H1 (cell line): ENCODE measurements around the gene CORT. TPM values are rescaled to one million over a fixed set of nuclear protein-coding genes. Genes with fewer than 3 reads are reported as not detected.

ENCODE experiments used
- CTCF ChIA-PET: fragments of 300-600 bp; sonication (Branson Sonifier 250); formaldehyde crosslinking; loops from one replicate; lab custom pipeline; 2021; ENCODE audit not compliant: partially characterized antibody; lab: Charles Lee
- POLR2A ChIA-PET: fragments of 300-600 bp; sonication (Branson Sonifier 250); formaldehyde crosslinking; loops from one replicate; lab custom pipeline; 2021; ENCODE audit warnings: inconsistent platforms; ENCODE audit not compliant: partially characterized antibody; lab: Charles Lee
- DNase-seq, 2 experiments: peaks; one replicate each; pipeline versions ENCODE4 v3.0.0 to v3.0.0-alpha.2; 2010 to 2022; ENCODE audit warnings: low spot score in 2 of 2, low read depth in 1 of 2, mixed read lengths in 1 of 2
- FAIRE-seq: peaks from 2 replicates; lab custom pipeline; 2011; peaks lifted over from hg19 to GRCh38; lab: Jason Lieb, UNC
- H2AFZ ChIP-seq: 2 replicates; pipeline ENCODE4 v1.8.1; 2012; ENCODE audit warnings: low read length, inconsistent platforms
- H2AK5ac ChIP-seq: 2 replicates; pipeline ENCODE4 v1.6.1; 2013; ENCODE audit warnings: low read depth, low read length
- H2BK120ac ChIP-seq: replicated peaks from 2 replicates; pipeline ENCODE3; 2013; ENCODE audit warnings: low read depth, low read length, inconsistent platforms
- H2BK12ac ChIP-seq: 2 replicates; pipeline ENCODE4 v1.6.1; 2013; ENCODE audit warnings: low read depth, low read length
- H2BK15ac ChIP-seq: 2 replicates; pipeline ENCODE4 v1.6.1; 2013; ENCODE audit warnings: low read length
- H2BK20ac ChIP-seq: 2 replicates; pipeline ENCODE4 v1.6.1; 2013; ENCODE audit warnings: low read length
- H2BK5ac ChIP-seq: 2 replicates; pipeline ENCODE4 v1.6.1; 2013; ENCODE audit warnings: low read depth, low read length
- H3K14ac ChIP-seq: 2 replicates; pipeline ENCODE4 v1.6.1; 2013; ENCODE audit warnings: inconsistent platforms; ENCODE audit not compliant: insufficient read length
- H3K18ac ChIP-seq: 2 replicates; pipeline ENCODE4 v1.6.1; 2013; ENCODE audit warnings: low read length; ENCODE audit errors: extremely low read depth
- H3K23ac ChIP-seq: 2 replicates; pipeline ENCODE4 v1.6.1; 2013; ENCODE audit warnings: inconsistent platforms; ENCODE audit not compliant: insufficient read length
- H3K23me2 ChIP-seq: 2 replicates; pipeline ENCODE4 v1.6.1; 2013; ENCODE audit warnings: low read depth, low read length
- H3K27ac ChIP-seq: 2 replicates; pipeline ENCODE4 v1.6.1; 2011; ENCODE audit warnings: low read depth, low read length, inconsistent platforms
- H3K27me3 ChIP-seq, 4 experiments: replicated peaks in 1 of 4; 1 replicate in 1 of 4; 2 replicates in 3 of 4; pipeline versions ENCODE4 v1.6.1 to v1.8.1; 2011 to 2013; ENCODE audit warnings: low read length in 3 of 4, mild to moderate bottlenecking in 3 of 4, inconsistent platforms in 2 of 4, mixed read lengths in 2 of 4, moderate library complexity in 1 of 4; ENCODE audit not compliant: control insufficient read depth in 3 of 4, insufficient read depth in 3 of 4; ENCODE audit errors: extremely low read depth in 1 of 4
- H3K36me3 ChIP-seq, 4 experiments: 2 replicates each; pipeline versions ENCODE4 v1.6.1 to v1.8.1; 2011 to 2013; ENCODE audit warnings: mild to moderate bottlenecking in 4 of 4, low read length in 3 of 4, moderate library complexity in 2 of 4, control low read depth in 1 of 4, inconsistent platforms in 1 of 4; ENCODE audit not compliant: insufficient read depth in 4 of 4, control insufficient read depth in 2 of 4
- H3K4ac ChIP-seq: replicated peaks from 2 replicates; pipeline ENCODE3; 2013; ENCODE audit warnings: low read length, low read depth, mixed read lengths, inconsistent platforms; ENCODE audit not compliant: insufficient read length
- H3K4me1 ChIP-seq, 4 experiments: replicated peaks in 1 of 4; 1 replicate in 1 of 4; 2 replicates in 3 of 4; pipeline versions ENCODE4 v1.6.1 to v1.8.1; 2011 to 2013; ENCODE audit warnings: low read length in 3 of 4, inconsistent platforms in 2 of 4, mixed read lengths in 1 of 4; ENCODE audit not compliant: insufficient read depth in 4 of 4, control insufficient read depth in 3 of 4
- H3K4me2 ChIP-seq, 2 experiments: 2 replicates each; pipeline versions ENCODE4 v1.6.1 to v1.8.1; 2011 to 2013; ENCODE audit warnings: low read depth in 2 of 2, low read length in 2 of 2, control low read depth in 1 of 2, inconsistent platforms in 1 of 2, mild to moderate bottlenecking in 1 of 2; ENCODE audit not compliant: insufficient read depth in 1 of 2
- H3K4me3 ChIP-seq, 4 experiments: fragments of 200-600, 300-600 bp in 1 of 4; sonication (generic), shearing (Covaris generic), sonication (Bioruptor Twin) in 1 of 4; 2 replicates each; pipeline versions ENCODE4 v1.5.1 to v1.8.1; 2011 to 2016; ENCODE audit warnings: low read length in 4 of 4, low read depth in 3 of 4, control low read depth in 2 of 4, inconsistent platforms in 2 of 4, mild to moderate bottlenecking in 2 of 4, mixed read lengths in 1 of 4, moderate library complexity in 1 of 4; ENCODE audit not compliant: insufficient read depth in 2 of 4; ENCODE audit errors: extremely low read depth in 1 of 4
- H3K56ac ChIP-seq: replicated peaks from 2 replicates; pipeline ENCODE3; 2013; ENCODE audit warnings: low read depth, mild to moderate bottlenecking, mixed read lengths, low read length, inconsistent platforms; ENCODE audit not compliant: insufficient read length
- H3K79me1 ChIP-seq: 2 replicates; pipeline ENCODE4 v1.6.1; 2013; ENCODE audit warnings: low read depth, low read length, control low read depth
- H3K79me2 ChIP-seq, 2 experiments: 2 replicates each; pipeline versions ENCODE4 v1.6.1 to v1.8.1; 2012 to 2013; ENCODE audit warnings: low read length in 2 of 2, mild to moderate bottlenecking in 2 of 2, inconsistent platforms in 1 of 2; ENCODE audit not compliant: insufficient read depth in 2 of 2, control insufficient read depth in 1 of 2
- H3K9ac ChIP-seq, 4 experiments: replicated peaks in 1 of 4; 1 replicate in 1 of 4; 2 replicates in 3 of 4; pipeline versions ENCODE4 v1.6.1 to v1.8.1; 2011 to 2013; ENCODE audit warnings: low read depth in 3 of 4, low read length in 3 of 4, control low read depth in 2 of 4, mild to moderate bottlenecking in 2 of 4, moderate library complexity in 2 of 4, inconsistent platforms in 1 of 4; ENCODE audit errors: extremely low read depth in 1 of 4
- H3K9me3 ChIP-seq, 2 experiments: 2 replicates each; pipeline versions ENCODE4 v1.6.1 to v1.8.1; 2012 to 2013; ENCODE audit warnings: mild to moderate bottlenecking in 2 of 2, moderate library complexity in 2 of 2, control low read depth in 1 of 2, inconsistent platforms in 1 of 2, low read depth in 1 of 2, low read length in 1 of 2, mixed read lengths in 1 of 2; ENCODE audit not compliant: insufficient read depth in 2 of 2
- H4K20me1 ChIP-seq, 2 experiments: replicated peaks in 1 of 2; 2 replicates each; pipeline versions ENCODE3 to v1.8.1; 2011 to 2013; ENCODE audit warnings: inconsistent platforms in 2 of 2, low read length in 2 of 2, mild to moderate bottlenecking in 1 of 2; ENCODE audit not compliant: insufficient read depth in 2 of 2, control insufficient read depth in 1 of 2
- H4K5ac ChIP-seq: 2 replicates; pipeline ENCODE4 v1.6.1; 2013; ENCODE audit warnings: low read length, low read depth, mixed read lengths, inconsistent platforms; ENCODE audit not compliant: insufficient read length
- H4K8ac ChIP-seq: 2 replicates; pipeline ENCODE4 v1.8.0; 2013; ENCODE audit warnings: mild to moderate bottlenecking, moderate library complexity, low read length, inconsistent platforms; ENCODE audit not compliant: insufficient read depth; ENCODE audit errors: extremely low read depth
- H4K91ac ChIP-seq: replicated peaks from 2 replicates; pipeline ENCODE3; 2013; ENCODE audit warnings: low read length, mixed read lengths, inconsistent platforms; ENCODE audit not compliant: insufficient read length
- CEBPB ChIP-seq: IDR thresholded peaks from 2 replicates; pipeline ENCODE4 v1.6.1; 2012; ENCODE audit warnings: low read depth, low read length
- KDM5A ChIP-seq: fragments of 200-600 bp; IDR thresholded peaks from 2 replicates; pipeline ENCODE4 v1.7.1; 2012; ENCODE audit warnings: mild to moderate bottlenecking, low read length, inconsistent platforms, mixed read lengths
- WGBS, 2 experiments: shearing (Covaris generic) in 1 of 2; methylation state at CpG; one replicate each; pipeline versions ENCODE4 v1.1.6 to v1.1.7; 2013 to 2015; ENCODE audit warnings: low lambda C conversion rate in 2 of 2, mixed read lengths in 2 of 2, inconsistent platforms in 1 of 2, low coverage in 1 of 2, missing lambda C conversion rate in 1 of 2; ENCODE audit not compliant: insufficient replicate concordance in 2 of 2, insufficient coverage in 1 of 2, insufficient read length in 1 of 2; ENCODE audit errors: extremely low coverage in 1 of 2, missing lambda C conversion rate in 1 of 2; 5-methylcytosine and 5-hydroxymethylcytosine counted together
- polyA plus RNA-seq, 7 experiments: library from polyadenylated mRNA; depleted of rRNA in 3 of 7; stranded (reverse) in 5 of 7; unstranded in 2 of 7; fragments of >200 nt in 5 of 7; fragments of 200-250 nt in 2 of 7; gene quantifications; 1 replicate in 5 of 7; 2 replicates in 1 of 7; 4 replicates in 1 of 7; pipeline versions ENCODE4 v1.2.1 to v1.2.3, GENCODE V29; 2011 to 2013; ENCODE audit warnings: missing spikeins in 2 of 7, mixed read lengths in 2 of 7
- total RNA-seq: library from RNA; stranded (reverse); fragmentation: NEBNext Ultra II Directional; extraction: Animal tissue kit (Norgen Biotek cat#: 25700); gene quantifications from 2 replicates; pipeline ENCODE4 v1.2.1, GENCODE V29; 2021

CORT gene
- total and polyA plus RNA-seq, 2 of the 8 experiments (the other 6 are each of a cell fraction or from before 2014, with no cell fraction given) = 0.15 to 0.30 TPM

- Histone ChIP-seq H2BK20ac (no peak overlapping the region), H2BK120ac (no peak overlapping the region), H3K56ac (no peak overlapping the region), H3K36me3 (no peaks in the 10 kb centered on the region), H2AK5ac (no peak overlapping the region), H3K14ac (no peak overlapping the region), H4K5ac (no peak overlapping the region), H4K20me1 (no peaks in the 10 kb centered on the region), H4K8ac (no peak overlapping the region), H2AFZ (no peak overlapping the region), H3K9me3 (no peaks in the 10 kb centered on the region), H2BK15ac (no peak overlapping the region), H3K18ac (no peak overlapping the region), H3K9ac (no peak overlapping the region; a peak in 1 of 7 replicates), H3K4ac (no peak overlapping the region), H3K4me1 (peaks cover 0 to 5% (median under 1%) of the 10 kb centered on the region in 4 experiments; a peak in 4 of 7 replicates), H3K23me2 (peaks cover 9% of the 10 kb centered on the region), H3K23ac (no peak overlapping the region), H2BK5ac (no peak overlapping the region), H2BK12ac (no peak overlapping the region), H4K91ac (no peak overlapping the region), H3K27ac (no peak overlapping the region), H3K4me2 (no peak overlapping the region; a peak in 1 of 4 replicates), H3K79me1 (no peaks in the 10 kb centered on the region), H3K27me3 (no peaks in the 10 kb centered on the region), H3K4me3 (no peak overlapping the region), H3K79me2 (no peaks in the 10 kb centered on the region)
- TF ChIP-seq KDM5A (no peak), CEBPB (no peak)
- ChIA-PET CTCF (interaction anchor here (0.8 to 10.9 kb wide), 16 partner anchors 8 to 801 kb away, joined by 3 to 132 read pairs (median 4); partner anchors contain the start of genes CORT and PGD), POLR2A (interaction anchor here (1.0 to 3.7 kb wide), 6 partner anchors 8 to 29 kb away, joined by 3 to 23 read pairs (median 10); partner anchors contain the start of gene PGD)
- WGBS, 2 experiments = 78% methylated on average over 5 of the region's 5 CpGs; no CpG with 5 or more reads in 1 of the 2 experiments
- FAIRE-seq (no peak), DNase-seq (no peak)
Measured at GRCh38 chr1:10428984-10429383, 20.8 kb upstream of the CORT start.
